Lung microvascular endothelial cell (primary cell): ENCODE data around the gene VSIR. TPM values are rescaled to one million over a fixed set of nuclear protein-coding genes. Genes with fewer than 3 reads are reported as not detected.

Experiments used
- total RNA-seq: library from RNA; depleted of rRNA; stranded (reverse); fragments of >200 nt; gene quantifications from 2 replicates; pipeline ENCODE4 v1.2.1, GENCODE V29; 2014

VSIR gene
- total RNA-seq, 1 donor from 2014 or later: 7.5 TPM

Other genes with a start within 250 kb of the VSIR start
- not detected in 2 replicates for gene C10orf105, start 53.7 kb downstream of the VSIR start, total RNA-seq
- 493 and 688 TPM in 2 replicates for gene PSAP, start 77.7 kb upstream of the VSIR start, total RNA-seq
- gene CHST3, start 190.9 kb upstream of the VSIR start, total RNA-seq: 5.4 and 6.9 TPM in 2 replicates